A673 (cell line): ENCODE measurements around the gene FAM184B. TPM values are rescaled to one million over a fixed set of nuclear protein-coding genes. Genes with fewer than 3 reads are reported as not detected.

Source experiments
- BruUV-seq: library from RNA; stranded (reverse); fragments of 400-500 nt; replicated peaks from 2 replicates; lab custom pipeline; 2021; lab: Mats Ljungman, UMichigan
- CTCF ChIA-PET: fragments of 300-600 bp; sonication (Branson Sonifier 250); formaldehyde crosslinking; loops from one replicate; lab custom pipeline; 2022; ENCODE audit warnings: antibody characterized with exemption; lab: Charles Lee
- POLR2A ChIA-PET: fragments of 300-600 bp; sonication (Branson Sonifier 250); formaldehyde crosslinking; loops from one replicate; lab custom pipeline; 2022; ENCODE audit warnings: antibody characterized with exemption; ENCODE audit not compliant: low non-redundant PET; lab: Charles Lee
- DNase-seq: peaks from one replicate; pipeline ENCODE4 v3.0.0-alpha.2; 2015; ENCODE audit warnings: low spot score
- H3K27ac ChIP-seq: fragments of 200-600 bp; sonication (generic); 2 replicates; pipeline ENCODE4 v1.5.1; 2016; ENCODE audit warnings: mixed run types, low read depth, mild to moderate bottlenecking, mixed read lengths, antibody characterized with exemption, low read length; ENCODE audit not compliant: poor library complexity, severe bottlenecking
- H3K27me3 ChIP-seq: fragments of 200-600 bp; sonication (generic); replicated peaks from 2 replicates; pipeline ENCODE4 v1.6.1; 2017; ENCODE audit warnings: mixed run types, low read depth, mild to moderate bottlenecking, mixed read lengths, antibody characterized with exemption, low read length; ENCODE audit not compliant: insufficient read depth, poor library complexity
- H3K36me3 ChIP-seq: fragments of 200-600 bp; sonication (generic); 2 replicates; pipeline ENCODE4 v1.6.1; 2016; ENCODE audit warnings: mixed run types, mild to moderate bottlenecking, mixed read lengths, antibody characterized with exemption, low read length; ENCODE audit not compliant: insufficient read depth, poor library complexity, severe bottlenecking
- H3K4me1 ChIP-seq: fragments of 200-600 bp; sonication (generic); 2 replicates; pipeline ENCODE4 v1.6.1; 2017; ENCODE audit warnings: mixed run types, mild to moderate bottlenecking, mixed read lengths, antibody characterized with exemption, low read length; ENCODE audit not compliant: insufficient read depth, poor library complexity, severe bottlenecking
- H3K4me3 ChIP-seq: fragments of 200-600 bp; sonication (generic); 2 replicates; pipeline ENCODE4 v1.5.1; 2016; ENCODE audit warnings: low read depth, mixed run types, mild to moderate bottlenecking, mixed read lengths, low read length; ENCODE audit not compliant: poor library complexity, severe bottlenecking
- H3K9me3 ChIP-seq: fragments of 200-600 bp; sonication (generic); 2 replicates; pipeline ENCODE4 v1.6.1; 2016; ENCODE audit warnings: mixed run types, low read depth, mild to moderate bottlenecking, mixed read lengths, antibody characterized with exemption, low read length; ENCODE audit not compliant: poor library complexity, severe bottlenecking
- EZH2 ChIP-seq: fragments of 200-600 bp; sonication (generic); IDR thresholded peaks from 2 replicates; pipeline ENCODE4 v1.6.1; 2017; ENCODE audit warnings: borderline replicate concordance, low read depth, mild to moderate bottlenecking, mixed read lengths, antibody characterized with exemption, low read length; ENCODE audit not compliant: poor library complexity, severe bottlenecking
- intact Hi-C: fragments of 100-400 bp; cut with micrococcal nuclease; formaldehyde crosslinking; loops from one replicate; pipeline ENCODE4 v1.10.0; 2022; ENCODE audit not compliant: unreplicated experiment
- total RNA-seq: library from RNA; stranded (reverse); gene quantifications from 2 replicates; pipeline ENCODE4 v1.2.3, GENCODE V29; 2021
- TF ChIP-seq, protein P1 (sequence below): fragments of 300-800, 200-600 bp; sonication (generic); conservative IDR thresholded peaks from 2 replicates; pipeline ENCODE4 v1.5.1; 2017; ENCODE audit warnings: low read depth, mild to moderate bottlenecking, antibody characterized with exemption, low read length, moderate library complexity, mixed read lengths

FAM184B gene
- total RNA-seq, 1 experiment from 2014 or later, result 0.26 TPM

DNA sequence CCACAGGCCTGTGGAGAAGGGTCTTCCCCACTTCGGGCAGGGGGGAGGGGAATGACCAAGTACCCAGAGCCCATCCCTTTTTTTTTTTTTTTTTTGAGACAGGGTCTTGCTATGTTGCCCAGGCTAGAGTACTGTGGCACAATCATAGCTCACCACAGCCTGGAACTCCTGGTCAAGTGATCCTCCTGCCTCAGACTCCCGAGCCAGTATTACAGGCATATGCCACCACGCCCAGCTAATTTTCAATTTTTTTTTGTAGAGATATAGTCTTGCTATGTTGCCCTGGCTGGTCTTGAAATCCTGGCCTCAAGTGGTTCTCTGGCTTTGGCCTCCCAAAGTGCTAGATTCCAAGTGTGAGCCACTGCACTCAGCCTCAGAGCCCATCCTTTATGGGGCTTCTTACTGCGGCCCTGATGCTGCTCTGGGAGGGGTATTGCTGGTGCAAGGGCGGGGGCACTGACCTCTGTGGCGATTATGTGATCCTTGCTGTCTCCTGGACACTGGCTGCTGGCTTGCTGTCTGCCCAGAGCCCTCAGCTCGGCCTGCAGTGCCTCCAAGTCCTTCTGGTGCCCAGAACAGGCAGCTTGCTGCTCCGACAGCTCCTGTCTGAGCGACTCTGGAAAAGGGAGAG is 134.1 kb downstream of the FAM184B start:
- intact Hi-C loops, result no loop called here
- Histone ChIP-seq H3K4me3 (no peak overlapping the region), H3K27me3 (no peaks in the 10 kb centered on the region), H3K36me3 (no peaks in the 10 kb centered on the region), H3K4me1 (no peaks in the 10 kb centered on the region), H3K27ac (no peak overlapping the region), H3K9me3 (peaks cover 4% of the 10 kb centered on the region)
- no TSS peak for BruUV-seq
- ChIA-PET POLR2A (interaction anchor here (0.6 kb wide), 1 partner anchor 22 kb away, joined by 8 read pairs; no protein-coding TSS in a partner anchor), CTCF (no interaction called here)
- DNase-seq, result no peak
- TF ChIP-seq, protein P1, sequence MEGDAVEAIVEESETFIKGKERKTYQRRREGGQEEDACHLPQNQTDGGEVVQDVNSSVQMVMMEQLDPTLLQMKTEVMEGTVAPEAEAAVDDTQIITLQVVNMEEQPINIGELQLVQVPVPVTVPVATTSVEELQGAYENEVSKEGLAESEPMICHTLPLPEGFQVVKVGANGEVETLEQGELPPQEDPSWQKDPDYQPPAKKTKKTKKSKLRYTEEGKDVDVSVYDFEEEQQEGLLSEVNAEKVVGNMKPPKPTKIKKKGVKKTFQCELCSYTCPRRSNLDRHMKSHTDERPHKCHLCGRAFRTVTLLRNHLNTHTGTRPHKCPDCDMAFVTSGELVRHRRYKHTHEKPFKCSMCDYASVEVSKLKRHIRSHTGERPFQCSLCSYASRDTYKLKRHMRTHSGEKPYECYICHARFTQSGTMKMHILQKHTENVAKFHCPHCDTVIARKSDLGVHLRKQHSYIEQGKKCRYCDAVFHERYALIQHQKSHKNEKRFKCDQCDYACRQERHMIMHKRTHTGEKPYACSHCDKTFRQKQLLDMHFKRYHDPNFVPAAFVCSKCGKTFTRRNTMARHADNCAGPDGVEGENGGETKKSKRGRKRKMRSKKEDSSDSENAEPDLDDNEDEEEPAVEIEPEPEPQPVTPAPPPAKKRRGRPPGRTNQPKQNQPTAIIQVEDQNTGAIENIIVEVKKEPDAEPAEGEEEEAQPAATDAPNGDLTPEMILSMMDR, result no peak
- no peak for TF ChIP-seq EZH2

DNA sequence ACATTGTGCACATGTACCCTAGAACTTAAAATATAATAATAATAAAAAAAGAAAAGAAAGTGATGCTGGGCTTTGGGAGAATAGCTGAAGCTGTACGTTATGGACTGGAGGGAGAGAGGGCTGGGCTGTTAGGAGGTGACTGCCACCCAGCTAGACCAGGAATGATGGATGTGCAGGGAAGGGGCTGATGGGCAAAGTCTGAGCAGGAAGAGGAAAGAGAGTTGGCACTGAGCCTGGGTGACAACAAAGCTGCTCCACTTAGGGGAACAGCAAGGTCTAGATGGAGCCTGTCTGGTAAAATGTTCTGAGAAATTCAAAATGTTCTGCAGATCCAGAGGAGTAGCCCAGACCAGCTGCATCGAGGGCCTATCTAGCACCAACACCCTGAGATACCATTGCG is 134.7 kb downstream of the FAM184B start:
- POLR2A ChIA-PET, result no interaction called here
- BruUV-seq, result no TSS peak
- TF ChIP-seq, protein P1, result no peak
- TF ChIP-seq EZH2, result no peak

DNA sequence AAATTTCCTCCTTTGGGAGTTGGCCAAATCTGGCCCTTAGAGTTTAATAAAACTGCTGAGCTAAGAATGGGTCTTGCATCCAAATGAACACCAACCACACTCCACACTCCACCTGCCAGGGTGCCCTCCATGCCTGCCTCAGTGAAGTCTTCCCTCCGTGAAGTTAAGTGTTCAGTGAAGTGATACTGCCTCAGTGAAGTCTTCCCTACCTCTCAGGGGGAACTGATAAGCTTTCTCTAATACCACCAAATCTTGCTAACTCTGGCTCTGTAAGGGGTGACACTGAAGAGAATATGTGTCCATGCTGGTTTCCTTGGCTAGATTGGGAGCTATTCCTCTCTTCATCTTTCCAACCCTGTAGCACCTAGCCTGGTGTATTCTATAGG is 139.0 kb downstream of the FAM184B start:
- DNase-seq, result no peak
- ChIA-PET CTCF (interaction anchor here (0.5 to 0.7 kb wide), 2 partner anchors 104 to 743 kb away, joined by 4 read pairs; no protein-coding TSS in a partner anchor), POLR2A (no interaction called here)
- H3K27me3 ChIP-seq, result no peaks in the 10 kb centered on the region
- H3K4me3 ChIP-seq, result no peak overlapping the region
- intact Hi-C loops, result no loop called here
- BruUV-seq, result no TSS peak
- no peak overlapping the region for H3K27ac ChIP-seq
- TF ChIP-seq EZH2, result no peak
- TF ChIP-seq, protein P1, result no peak
- H3K36me3 ChIP-seq, result no peaks in the 10 kb centered on the region
- H3K9me3 ChIP-seq, result peaks cover 4% of the 10 kb centered on the region
- H3K4me1 ChIP-seq, result no peaks in the 10 kb centered on the region

More for the DNA sequence above, 134.7 kb downstream of the FAM184B start:
- Histone ChIP-seq H3K9me3 (peaks cover 4% of the 10 kb centered on the region), H3K4me1 (no peaks in the 10 kb centered on the region), H3K27ac (no peak overlapping the region), H3K36me3 (no peaks in the 10 kb centered on the region), H3K4me3 (no peak overlapping the region), H3K27me3 (no peaks in the 10 kb centered on the region)
- CTCF ChIA-PET, result no interaction called here
- intact Hi-C loops, result no loop called here
- DNase-seq, result no peak
